ENCODE results near the gene RAB20.

RAB20 gene

DNA sequence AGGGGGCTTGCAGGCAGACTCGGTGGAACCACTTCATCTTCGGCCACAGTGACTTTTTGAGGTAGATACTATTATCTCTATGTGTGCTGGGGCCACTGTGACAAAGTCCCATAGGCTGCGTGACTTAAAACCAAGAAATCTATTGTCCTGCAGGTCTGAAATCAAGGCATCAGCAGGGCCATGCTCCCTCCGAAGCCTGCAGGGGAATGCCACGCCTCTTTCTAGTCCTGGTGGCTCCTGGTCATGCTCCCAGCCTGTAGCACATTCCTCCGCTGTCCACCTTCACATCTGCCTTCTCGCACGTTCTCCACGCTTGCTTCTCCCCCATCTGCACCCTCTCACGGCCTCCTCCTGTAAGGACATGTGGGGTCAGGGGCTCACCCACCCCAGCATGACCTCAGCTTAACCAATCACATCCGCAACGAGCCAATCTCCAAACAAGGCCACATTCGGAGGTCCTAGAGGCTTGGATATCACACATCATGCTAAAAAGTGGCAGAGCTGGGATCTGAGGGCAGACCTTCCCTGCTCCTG lies 21.0 kb upstream of the RAB20 start:
- TF ChIP-seq GATA2 (IDR thresholded peaks at IDR 0.05; ENCODE audit: low read depth, low read length), result no peak
- TF ChIP-seq GATA3 (IDR thresholded peaks at IDR 0.05; ENCODE audit: low read depth, low read length), result no peak

DNA sequence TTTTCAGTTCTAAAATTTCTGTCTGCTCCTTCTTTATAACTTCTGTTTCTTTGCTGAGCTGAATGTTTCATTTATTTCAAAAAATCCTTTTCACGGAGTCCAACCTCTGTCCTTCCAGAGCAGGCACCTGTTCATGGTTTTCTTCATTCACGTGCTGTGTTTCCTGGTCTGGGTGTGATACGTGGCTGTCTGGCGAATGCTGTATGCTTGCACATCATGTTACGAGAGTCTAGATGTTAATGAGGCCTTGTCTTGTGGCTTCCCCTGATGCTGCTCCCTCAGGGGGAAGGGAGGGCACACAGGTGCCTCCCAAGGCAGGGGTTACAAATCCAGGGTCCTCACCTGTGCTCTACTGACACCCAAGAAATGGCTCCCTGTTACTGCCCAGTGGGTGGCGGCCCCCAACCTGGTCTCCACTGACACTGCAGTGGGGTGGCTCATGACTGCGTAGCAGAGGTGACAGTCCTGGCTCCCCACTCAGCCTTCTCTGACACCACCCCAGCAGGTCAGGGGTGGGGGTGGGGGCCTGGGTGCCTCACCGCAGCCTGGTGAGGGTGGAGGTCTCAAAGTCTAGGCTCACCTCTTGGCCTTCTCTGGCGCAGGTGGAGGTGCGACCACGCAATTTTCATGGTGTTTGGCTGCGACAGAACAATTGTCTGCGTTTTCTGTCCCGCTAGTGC lies 20.1 kb upstream of the RAB20 start:
- TF ChIP-seq GATA2 (IDR thresholded peaks at IDR 0.05; ENCODE audit: low read depth, low read length) (no peak), GATA3 (IDR thresholded peaks at IDR 0.05; ENCODE audit: low read depth, low read length) (no peak)

DNA sequence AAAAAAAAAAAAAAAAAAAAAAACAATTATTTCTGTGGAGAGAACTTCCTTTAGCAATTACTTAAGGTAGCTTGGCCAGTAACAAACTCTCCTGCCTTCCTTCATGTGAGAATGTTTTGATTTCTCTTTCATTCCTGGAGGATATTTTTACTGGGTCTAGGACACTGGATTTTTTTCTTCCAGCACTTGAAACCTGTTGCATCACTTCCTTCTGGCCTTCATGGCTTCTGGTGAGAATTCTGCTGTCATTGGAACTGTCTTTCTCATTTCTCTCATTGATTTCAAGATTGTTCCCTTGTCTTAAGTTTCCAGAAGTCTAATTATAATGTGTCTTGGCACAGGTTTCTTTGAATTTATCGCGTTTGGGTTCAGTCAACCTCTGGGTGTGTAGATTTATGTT lies 19.3 kb upstream of the RAB20 start:
- TF ChIP-seq GATA2 (IDR thresholded peaks at IDR 0.05; ENCODE audit: low read depth, low read length) (no peak), GATA3 (IDR thresholded peaks at IDR 0.05; ENCODE audit: low read depth, low read length) (no peak)

DNA sequence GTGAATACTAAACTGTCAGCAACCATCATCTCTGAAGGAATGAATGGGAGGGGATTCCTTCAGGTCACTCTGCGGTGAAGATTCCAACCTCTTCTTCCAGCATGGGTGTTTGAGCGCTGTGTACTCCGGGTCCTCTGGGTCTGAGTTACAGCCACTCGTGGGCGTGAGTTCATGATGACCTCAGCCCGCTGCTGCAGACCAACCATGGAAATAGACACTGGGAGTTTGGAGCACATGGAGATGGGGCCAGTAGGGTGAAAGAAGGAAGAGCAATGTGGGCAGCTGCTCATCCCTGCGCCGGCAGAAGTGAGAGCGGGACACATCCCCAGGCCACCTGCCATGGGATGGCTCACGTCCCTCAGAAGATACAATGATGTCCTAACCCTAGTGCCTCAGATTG lies 16.8 kb upstream of the RAB20 start:
- no peak for TF ChIP-seq GATA3 (IDR thresholded peaks at IDR 0.05; ENCODE audit: low read depth, low read length)
- no peak for TF ChIP-seq GATA2 (IDR thresholded peaks at IDR 0.05; ENCODE audit: low read depth, low read length)

DNA sequence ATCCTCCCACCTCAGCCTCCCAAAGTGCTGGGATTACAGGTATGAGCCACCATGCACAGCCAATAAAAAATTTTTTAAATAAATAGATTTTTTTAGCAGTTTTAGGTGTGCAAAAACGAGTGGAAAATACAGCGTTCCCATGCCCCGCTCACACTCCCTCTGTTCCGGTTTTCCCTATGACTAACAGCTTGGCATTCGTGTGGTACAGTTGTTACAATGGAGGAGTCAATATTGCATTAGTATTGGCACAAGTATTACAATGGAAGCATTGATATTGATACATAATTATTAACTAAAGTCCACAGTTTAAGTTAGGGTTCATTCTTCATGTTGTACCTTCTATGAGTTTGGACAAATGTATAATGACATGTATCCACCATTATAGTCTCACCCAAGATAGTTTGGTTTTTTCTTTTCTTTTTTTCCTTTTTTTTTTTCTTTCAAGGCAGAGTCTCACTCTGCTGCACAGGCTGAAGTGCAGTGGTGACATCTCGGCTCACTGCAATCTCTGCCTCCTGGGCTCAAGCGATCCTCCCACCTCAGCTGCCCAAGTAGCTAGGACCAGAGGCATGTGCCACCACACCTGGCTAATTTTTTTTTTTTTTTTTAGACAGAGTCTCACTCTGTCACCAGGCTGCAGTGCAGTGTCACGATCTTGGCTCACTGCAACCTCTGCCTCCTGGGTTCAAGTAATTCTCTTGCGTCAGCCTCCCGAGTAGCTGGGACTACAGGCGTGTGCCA lies 15.4 kb upstream of the RAB20 start:
- TF ChIP-seq GATA2 (IDR thresholded peaks at IDR 0.05; ENCODE audit: low read depth, low read length) (no peak), GATA3 (IDR thresholded peaks at IDR 0.05; ENCODE audit: low read depth, low read length) (no peak)

DNA sequence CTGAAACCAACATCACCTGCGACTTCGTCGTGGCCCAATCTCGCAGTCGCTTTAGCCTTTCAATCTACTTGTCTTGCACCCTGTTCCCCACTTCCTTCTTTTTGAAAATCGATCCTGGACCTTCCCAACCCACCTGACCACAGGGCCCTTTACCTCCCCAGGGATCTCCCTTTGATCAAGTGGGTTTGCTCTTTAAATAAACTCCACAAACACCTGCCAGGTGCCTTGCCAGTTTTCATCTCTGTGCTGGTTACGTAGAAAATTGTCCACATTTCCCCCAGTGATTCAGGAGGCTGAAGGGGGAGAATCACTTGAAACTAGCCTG lies 14.5 kb upstream of the RAB20 start:
- TF ChIP-seq GATA2 (IDR thresholded peaks at IDR 0.05; ENCODE audit: low read depth, low read length), result no peak
- TF ChIP-seq GATA3 (IDR thresholded peaks at IDR 0.05; ENCODE audit: low read depth, low read length), result no peak

DNA sequence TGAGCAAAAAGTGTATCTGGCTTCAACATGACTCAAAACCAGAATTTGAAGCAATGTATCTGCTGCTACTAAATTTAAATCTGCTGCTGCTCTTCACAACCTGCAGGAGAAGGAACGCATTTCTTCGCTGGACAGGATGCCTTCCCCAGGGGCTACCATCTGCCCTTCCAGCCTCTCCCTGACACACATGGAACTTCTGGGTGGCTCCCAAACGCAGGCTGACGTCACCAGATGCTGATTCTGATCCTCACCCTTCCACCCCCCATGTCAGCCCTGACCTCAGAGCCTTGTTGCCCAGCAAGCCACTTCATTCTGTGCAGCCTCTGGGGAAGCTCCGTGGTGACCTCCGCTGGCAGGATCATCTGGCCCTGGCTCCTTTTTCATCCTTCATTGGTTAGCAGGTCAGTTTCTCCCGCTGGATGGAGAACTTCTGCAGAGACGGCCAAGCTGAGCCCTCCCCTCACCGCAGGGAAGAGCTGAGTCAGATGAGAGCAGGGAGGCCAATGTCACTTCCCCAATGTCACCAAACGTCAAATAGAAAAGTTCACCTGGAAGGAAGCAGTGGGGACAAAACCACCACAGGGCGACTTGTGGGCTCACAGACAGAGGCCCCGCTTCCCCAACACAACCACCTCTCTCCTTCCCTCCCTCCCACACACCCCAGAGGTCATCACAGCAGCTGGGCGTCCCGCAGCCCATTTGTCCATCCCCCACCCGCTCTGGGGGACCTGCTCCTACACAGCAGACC lies 14.0 kb upstream of the RAB20 start:
- TF ChIP-seq GATA3 (IDR thresholded peaks at IDR 0.05; ENCODE audit: low read depth, low read length) (no peak), GATA2 (IDR thresholded peaks at IDR 0.05; ENCODE audit: low read depth, low read length) (no peak)

DNA sequence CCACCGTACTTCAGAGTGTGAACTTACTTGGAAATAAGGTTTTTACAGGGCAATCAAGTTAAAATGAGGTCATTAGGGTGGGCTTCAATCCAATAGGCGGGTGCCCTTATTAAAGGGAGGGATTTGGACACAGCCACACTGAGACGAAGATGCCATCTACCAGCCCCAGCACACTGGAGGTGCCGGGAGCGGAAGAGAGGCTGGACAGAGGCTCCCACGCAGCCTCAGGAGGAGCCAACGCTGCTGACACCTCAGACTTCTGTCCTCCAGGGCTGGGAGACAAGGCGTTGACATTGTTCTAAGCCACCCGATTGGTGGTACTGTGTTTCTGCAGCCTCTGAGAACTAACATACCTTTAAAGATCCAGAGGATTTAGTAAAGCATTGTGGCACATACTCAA lies 12.6 kb upstream of the RAB20 start:
- TF ChIP-seq GATA3 (IDR thresholded peaks at IDR 0.05; ENCODE audit: low read depth, low read length), result no peak
- TF ChIP-seq GATA2 (IDR thresholded peaks at IDR 0.05; ENCODE audit: low read depth, low read length), result no peak

DNA sequence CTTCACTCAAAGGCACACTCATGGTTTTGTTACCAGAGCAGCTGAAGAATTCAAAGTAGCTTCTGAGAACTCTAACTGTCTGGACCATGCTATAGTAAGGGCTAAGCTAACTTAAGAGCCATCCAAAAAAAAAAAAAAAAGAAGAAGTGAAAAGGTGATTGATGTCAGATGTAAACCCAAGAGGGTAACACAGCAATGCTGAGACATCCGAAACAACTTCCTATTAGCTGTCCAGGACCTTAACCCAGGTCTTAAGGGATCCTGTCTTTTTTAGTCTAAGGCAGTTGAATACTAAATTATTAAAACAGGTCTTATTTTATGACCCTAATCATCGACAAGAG lies 11.2 kb upstream of the RAB20 start:
- TF ChIP-seq GATA3 (IDR thresholded peaks at IDR 0.05; ENCODE audit: low read depth, low read length) (no peak), GATA2 (IDR thresholded peaks at IDR 0.05; ENCODE audit: low read depth, low read length) (no peak)

DNA sequence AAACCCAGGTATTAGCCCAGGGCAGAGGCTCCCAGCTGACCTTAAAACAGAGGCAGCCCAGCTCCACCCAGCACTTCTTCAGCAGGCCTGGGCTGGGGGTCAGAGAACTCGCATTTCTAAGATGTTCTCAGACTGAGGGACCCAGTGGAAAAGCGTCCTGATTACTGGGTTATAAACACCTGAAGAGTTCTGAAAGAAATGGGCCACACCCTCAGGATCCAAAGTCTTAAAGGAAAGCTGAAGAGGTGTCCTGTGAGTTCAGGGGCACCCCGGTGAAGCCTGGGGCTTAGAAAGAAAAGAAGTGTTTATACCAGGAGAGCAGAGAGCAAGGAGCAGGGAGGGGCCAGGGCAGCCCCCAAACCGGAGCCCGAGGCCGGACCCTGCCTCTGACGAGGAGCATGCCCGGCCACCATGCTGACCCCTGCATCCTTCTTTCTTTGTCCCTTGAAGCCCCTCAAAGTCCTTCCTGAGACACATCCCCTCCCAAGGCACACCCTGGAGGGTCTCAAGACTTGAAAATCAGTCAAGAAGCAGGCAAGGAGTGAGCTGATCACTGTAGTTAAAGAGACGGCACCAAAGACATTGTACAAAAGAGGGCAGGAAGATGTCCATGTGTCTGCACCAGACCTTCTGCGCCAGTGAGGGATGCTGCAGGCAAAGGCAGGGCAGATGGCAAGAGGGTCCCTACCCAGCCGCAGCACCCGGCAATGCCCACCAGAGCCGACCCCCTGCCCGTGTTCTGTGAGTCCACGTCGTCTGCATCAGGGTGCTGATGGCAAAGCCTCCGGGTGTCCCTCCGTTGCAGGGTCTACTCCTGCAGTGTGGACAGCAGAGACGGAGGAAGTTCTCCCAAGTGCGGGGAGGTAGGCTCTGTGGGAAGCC lies 10.6 kb upstream of the RAB20 start:
- no peak for TF ChIP-seq GATA2 (IDR thresholded peaks at IDR 0.05; ENCODE audit: low read depth, low read length)
- no peak for TF ChIP-seq GATA3 (IDR thresholded peaks at IDR 0.05; ENCODE audit: low read depth, low read length)

DNA sequence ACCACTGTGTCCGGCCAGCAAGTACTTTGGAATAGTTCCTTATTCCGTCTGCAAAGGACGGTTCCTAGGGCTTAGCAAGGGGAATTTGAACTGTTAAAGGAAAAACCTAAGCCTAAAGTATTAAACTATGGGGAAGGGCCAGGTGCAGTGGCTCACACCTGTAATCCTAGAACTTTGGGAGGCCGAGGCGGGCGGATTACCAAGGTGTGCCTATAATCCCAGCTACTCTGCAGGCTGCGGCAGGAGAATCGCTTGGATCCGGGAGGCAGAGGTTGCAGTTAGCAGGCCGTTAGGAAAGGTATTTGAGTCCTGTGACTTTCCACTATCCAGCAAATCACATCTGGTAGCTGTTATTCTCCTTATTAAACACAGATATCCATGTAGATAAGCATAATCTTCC lies 9.4 kb upstream of the RAB20 start:
- TF ChIP-seq GATA2 (IDR thresholded peaks at IDR 0.05; ENCODE audit: low read depth, low read length), result peak; percentile 5; the same call in 1 of the 2 replicates
- no peak for TF ChIP-seq GATA3 (IDR thresholded peaks at IDR 0.05; ENCODE audit: low read depth, low read length)

DNA sequence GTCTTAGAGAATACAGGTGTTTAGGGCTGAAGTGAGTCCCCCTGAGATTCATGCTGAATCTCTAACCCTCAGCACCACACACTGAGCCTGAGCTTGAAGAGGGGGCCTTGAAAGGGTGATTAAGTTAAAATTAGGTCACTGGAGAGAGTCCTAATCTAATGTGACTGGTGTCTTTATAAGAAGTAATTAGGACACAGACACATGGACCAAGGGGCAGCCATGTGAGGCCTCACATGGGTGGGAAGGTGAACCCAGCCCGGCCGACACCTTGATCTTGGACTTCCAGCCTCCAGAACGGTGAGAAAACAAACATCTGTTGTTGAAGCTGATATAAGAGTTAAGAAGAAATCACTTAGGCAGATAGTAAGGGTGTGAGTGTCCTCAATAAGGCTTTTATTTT lies 7.1 kb upstream of the RAB20 start:
- TF ChIP-seq GATA3 (IDR thresholded peaks at IDR 0.05; ENCODE audit: low read depth, low read length) (no peak), GATA2 (IDR thresholded peaks at IDR 0.05; ENCODE audit: low read depth, low read length) (no peak)

DNA sequence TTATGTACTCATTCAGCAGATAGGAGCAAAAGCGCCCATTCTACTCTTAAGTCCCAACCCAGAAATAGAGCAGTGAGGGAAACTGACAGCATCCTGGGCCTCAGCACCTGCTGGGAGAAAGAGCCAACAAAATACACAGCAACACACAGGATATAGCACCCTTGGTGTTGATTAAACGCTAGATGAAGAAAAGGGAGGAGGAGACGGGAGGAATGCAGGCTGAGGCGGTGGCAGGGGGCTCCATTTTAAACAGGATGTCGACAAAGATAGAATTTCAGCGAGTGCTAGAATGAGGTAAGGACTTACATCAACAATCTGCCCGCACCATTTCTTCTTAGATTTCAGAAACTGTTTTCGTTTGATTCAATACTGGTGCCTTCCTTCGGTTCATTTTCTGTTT lies 4.6 kb upstream of the RAB20 start:
- no peak for TF ChIP-seq GATA3 (IDR thresholded peaks at IDR 0.05; ENCODE audit: low read depth, low read length)
- no peak for TF ChIP-seq GATA2 (IDR thresholded peaks at IDR 0.05; ENCODE audit: low read depth, low read length)

DNA sequence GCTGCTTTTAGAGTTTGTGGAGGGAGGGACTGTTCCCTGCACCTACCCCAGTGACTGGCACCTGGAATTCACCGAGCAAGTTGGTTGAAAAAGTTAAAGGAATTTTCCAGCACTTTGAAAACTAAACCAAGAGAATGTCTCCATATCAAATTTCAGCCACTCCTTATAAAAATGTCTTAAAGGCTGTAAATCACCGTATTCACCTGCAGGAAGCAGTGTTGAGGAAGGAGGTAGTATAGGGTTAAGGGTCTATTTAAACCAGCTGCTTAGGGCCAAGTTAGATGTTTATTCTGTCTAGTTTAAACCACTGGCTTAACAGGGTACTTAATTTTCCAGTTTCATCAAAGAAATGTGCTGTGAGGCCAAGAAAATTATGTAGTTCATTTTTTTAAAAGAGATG lies 3.8 kb upstream of the RAB20 start:
- TF ChIP-seq GATA2 (IDR thresholded peaks at IDR 0.05; ENCODE audit: low read depth, low read length) (no peak), GATA3 (IDR thresholded peaks at IDR 0.05; ENCODE audit: low read depth, low read length) (no peak)

Data from SH-SY5Y (cell line).